Measurements from ENCODE around the gene GNB4.

GRCh38 chr3:179447251-179447650, 4.0 kb downstream of the GNB4 start:
- TF ChIP-seq POLR2A (IDR thresholded peaks at IDR 0.05; ENCODE audit: low read depth, low read length): no peak
- no peak for TF ChIP-seq POLR2AphosphoS5 (IDR thresholded peaks at IDR 0.05; ENCODE audit: low read depth, low read length)
